H9 (cell line): ENCODE data around the gene ZSWIM5. TPM values are rescaled to one million over a fixed set of nuclear protein-coding genes. Genes with fewer than 3 reads are reported as not detected.

Experiments
- DNase-seq: peaks from one replicate; pipeline ENCODE4 v3.0.0-alpha.2; 2017
- H2AFZ ChIP-seq: one replicate; pipeline ENCODE4 v1.6.1; 2013; ENCODE audit warnings: mild to moderate bottlenecking, low read length, control low read depth, moderate library complexity
- H2AK5ac ChIP-seq: 2 replicates; pipeline ENCODE4 v1.6.1; 2013; ENCODE audit warnings: low read length, control low read depth, mixed read lengths; ENCODE audit not compliant: insufficient read length
- H2BK120ac ChIP-seq: one replicate; pipeline ENCODE4 v1.6.1; 2013; ENCODE audit warnings: low read depth, mild to moderate bottlenecking, low read length, control low read depth, inconsistent platforms; ENCODE audit not compliant: poor library complexity, severe bottlenecking
- H2BK12ac ChIP-seq: 2 replicates; pipeline ENCODE4 v1.6.1; 2013; ENCODE audit warnings: low read length, control low read depth, mixed read lengths, low read depth; ENCODE audit not compliant: insufficient read length
- H2BK15ac ChIP-seq: 2 replicates; pipeline ENCODE4 v1.6.1; 2013; ENCODE audit warnings: low read depth, low read length, control low read depth
- H2BK20ac ChIP-seq: one replicate; pipeline ENCODE4 v1.6.1; 2013; ENCODE audit warnings: low read depth, mild to moderate bottlenecking, low read length, control low read depth, inconsistent platforms; ENCODE audit not compliant: poor library complexity, severe bottlenecking
- H2BK5ac ChIP-seq: 2 replicates; pipeline ENCODE4 v1.6.1; 2013; ENCODE audit warnings: low read length, control low read depth, mixed read lengths; ENCODE audit not compliant: insufficient read length
- H3K14ac ChIP-seq: 2 replicates; pipeline ENCODE4 v1.6.1; 2013; ENCODE audit warnings: low read length, control low read depth; ENCODE audit not compliant: insufficient read depth
- H3K18ac ChIP-seq: 2 replicates; pipeline ENCODE4 v1.6.1; 2013; ENCODE audit warnings: low read depth, mild to moderate bottlenecking, mixed read lengths, low read length, control low read depth; ENCODE audit not compliant: insufficient read length
- H3K23ac ChIP-seq: 2 replicates; pipeline ENCODE4 v1.6.1; 2013; ENCODE audit warnings: low read length, control low read depth, mixed read lengths, low read depth; ENCODE audit not compliant: insufficient read length
- H3K23me2 ChIP-seq: 2 replicates; pipeline ENCODE4 v1.6.1; 2013; ENCODE audit warnings: low read depth, mild to moderate bottlenecking, mixed read lengths, low read length, control low read depth; ENCODE audit not compliant: insufficient read length, poor library complexity, severe bottlenecking
- H3K27ac ChIP-seq: 2 replicates; pipeline ENCODE4 v1.5.1; 2013; ENCODE audit warnings: low read length, control low read depth, mixed read lengths, low read depth; ENCODE audit not compliant: insufficient read length
- H3K27me3 ChIP-seq: 2 replicates; pipeline ENCODE4 v1.6.1; 2013; ENCODE audit warnings: low read length, control low read depth, inconsistent platforms; ENCODE audit not compliant: insufficient read depth
- H3K4ac ChIP-seq: 2 replicates; pipeline ENCODE4 v1.6.1; 2013; ENCODE audit warnings: low read depth, mild to moderate bottlenecking, control low read depth, inconsistent platforms, low read length, moderate library complexity
- H3K4me1 ChIP-seq: 2 replicates; pipeline ENCODE4 v1.6.1; 2013; ENCODE audit warnings: low read length, control low read depth, inconsistent platforms; ENCODE audit not compliant: insufficient read depth
- H3K4me2 ChIP-seq: 2 replicates; pipeline ENCODE4 v1.6.1; 2013; ENCODE audit warnings: low read length, control low read depth, mixed read lengths; ENCODE audit not compliant: insufficient read length, insufficient read depth
- H3K56ac ChIP-seq: 2 replicates; pipeline ENCODE4 v1.6.1; 2013; ENCODE audit warnings: low read depth, mild to moderate bottlenecking, mixed read lengths, low read length, control low read depth; ENCODE audit not compliant: insufficient read length
- H3K79me1 ChIP-seq: 2 replicates; pipeline ENCODE4 v1.6.1; 2013; ENCODE audit warnings: low read depth, mild to moderate bottlenecking, moderate library complexity, low read length, control low read depth, inconsistent platforms; ENCODE audit not compliant: insufficient read depth, poor library complexity, severe bottlenecking
- H3K79me2 ChIP-seq: 2 replicates; pipeline ENCODE4 v1.6.1; 2013; ENCODE audit warnings: low read length, control low read depth, inconsistent platforms; ENCODE audit not compliant: insufficient read depth
- H3K9ac ChIP-seq: 2 replicates; pipeline ENCODE4 v1.6.1; 2013; ENCODE audit warnings: low read length, control low read depth, mixed read lengths; ENCODE audit not compliant: insufficient read length; ENCODE audit errors: extremely low read depth
- H3K9me3 ChIP-seq: one replicate; pipeline ENCODE4 v1.6.1; 2013; ENCODE audit warnings: low read depth, low read length, inconsistent platforms; ENCODE audit not compliant: control insufficient read depth
- H3T11ph ChIP-seq: one replicate; pipeline ENCODE4 v1.6.1; 2013; ENCODE audit warnings: mild to moderate bottlenecking, low read length, control low read depth, inconsistent platforms
- H4K20me1 ChIP-seq: one replicate; pipeline ENCODE4 v1.6.1; 2013; ENCODE audit not compliant: control insufficient read depth, insufficient read length, insufficient read depth
- H4K5ac ChIP-seq: 2 replicates; pipeline ENCODE4 v1.6.1; 2013; ENCODE audit warnings: low read depth, mild to moderate bottlenecking, mixed read lengths, low read length, control low read depth; ENCODE audit not compliant: insufficient read length
- H4K8ac ChIP-seq: replicated peaks from 2 replicates; pipeline ENCODE4 v1.6.1; 2013; ENCODE audit warnings: low read length, control low read depth, mixed read lengths, low read depth; ENCODE audit not compliant: insufficient read length
- H4K91ac ChIP-seq: 2 replicates; pipeline ENCODE4 v1.6.1; 2013; ENCODE audit warnings: low read depth, mild to moderate bottlenecking, moderate library complexity, mixed read lengths, low read length, control low read depth; ENCODE audit not compliant: insufficient read length
- H3K27ac Mint-ChIP-seq, 3 experiments: 2 replicates in 2 of 3; 3 replicates in 1 of 3; pipeline ENCODE4 v1.8.0; 2020 to 2021; ENCODE audit warnings: mixed read lengths in 3 of 3, mild to moderate bottlenecking in 1 of 3, moderate library complexity in 1 of 3
- H3K27me3 Mint-ChIP-seq: 2 replicates; pipeline ENCODE4 v1.8.0; 2021; ENCODE audit warnings: low read depth, mild to moderate bottlenecking, moderate library complexity, mixed read lengths
- H3K36me3 Mint-ChIP-seq, 3 experiments: 2 replicates in 2 of 3; 3 replicates in 1 of 3; pipeline ENCODE4 v1.8.0; 2020 to 2021; ENCODE audit warnings: low read depth in 3 of 3, mixed read lengths in 3 of 3; ENCODE audit not compliant: insufficient read depth in 1 of 3
- H3K4me1 Mint-ChIP-seq, 2 experiments: 2 replicates each; pipeline ENCODE4 v1.8.0; 2020; ENCODE audit warnings: mixed read lengths in 2 of 2
- H3K4me3 Mint-ChIP-seq, 2 experiments: 2 replicates in 1 of 2; 3 replicates in 1 of 2; pipeline ENCODE4 v1.8.0; 2020 to 2021; ENCODE audit warnings: mild to moderate bottlenecking in 2 of 2, mixed read lengths in 2 of 2, moderate library complexity in 1 of 2
- H3K9me3 Mint-ChIP-seq, 2 experiments: 2 replicates in 1 of 2; 3 replicates in 1 of 2; pipeline ENCODE4 v1.8.0; 2020; ENCODE audit warnings: mild to moderate bottlenecking in 2 of 2, mixed read lengths in 2 of 2, moderate library complexity in 1 of 2
- WGBS: extraction: QIAGEN DNeasy Blood & Tissue Kit; methylation state at CpG from one replicate; pipeline ENCODE4 v1.1.7; 2013; ENCODE audit warnings: missing lambda C conversion rate, low lambda C conversion rate, mixed read lengths; ENCODE audit not compliant: insufficient read length; ENCODE audit errors: extremely low coverage; 5-methylcytosine and 5-hydroxymethylcytosine counted together
- total RNA-seq: library from RNA; stranded (reverse); gene quantifications from 2 replicates; pipeline ENCODE4 v1.2.1, GENCODE V29; 2021
- TF ChIP-seq, protein P1 (sequence below): fragments of 200-600 bp; sonication (generic); conservative IDR thresholded peaks from 3 replicates; pipeline ENCODE4 v1.8.0; 2021; ENCODE audit warnings: antibody characterized with exemption, mild to moderate bottlenecking

ZSWIM5 gene
- total RNA-seq, 1 experiment from 2014 or later, result 3.5 TPM

DNA sequence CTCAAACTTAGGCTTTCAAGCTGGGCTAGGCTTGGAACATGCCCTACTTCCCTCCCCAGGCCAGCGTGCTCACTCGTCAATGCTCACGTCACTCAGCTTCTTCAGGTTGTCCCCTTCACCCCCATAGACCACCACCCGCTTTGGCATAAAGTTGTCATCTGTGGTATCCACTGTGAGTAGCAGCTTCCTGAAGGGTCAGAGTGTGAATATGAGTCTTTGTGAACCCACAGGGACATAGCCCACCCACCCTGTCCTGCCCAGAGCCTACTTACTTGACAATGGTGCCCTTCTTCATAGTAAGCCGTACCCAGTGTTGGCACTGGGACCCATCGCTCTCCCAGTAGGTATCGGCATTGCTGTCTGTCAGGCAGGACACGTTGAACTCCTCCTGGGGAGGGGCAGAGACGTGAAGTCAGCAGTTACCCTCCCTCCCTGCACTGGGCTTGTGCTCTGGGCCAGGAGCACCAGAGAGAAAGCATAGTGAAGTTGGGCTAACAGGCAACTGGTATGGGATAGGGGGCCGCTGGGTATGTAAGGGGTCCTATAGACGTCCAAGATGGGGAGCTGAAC, 197.0 kb downstream of the ZSWIM5 start:
- H3K9me3 Mint-ChIP-seq, result no peaks in the 10 kb centered on the region
- H3K27me3 Mint-ChIP-seq, result no peaks in the 10 kb centered on the region; the same call in 1 of the 2 replicates
- Histone ChIP-seq H2BK20ac (no peak overlapping the region), H3K9me3 (no peaks in the 10 kb centered on the region), H3K23ac (no peak overlapping the region), H2BK15ac (no peak overlapping the region), H4K20me1 (no peaks in the 10 kb centered on the region), H4K5ac (no peak overlapping the region), H3K79me2 (no peaks in the 10 kb centered on the region), H2AFZ (no peak overlapping the region), H3K4me1 (peaks cover 7% of the 10 kb centered on the region), H3K56ac (no peak overlapping the region), H3T11ph (no peak overlapping the region), H3K14ac (no peak overlapping the region), H3K27me3 (no peaks in the 10 kb centered on the region), H2BK120ac (no peak overlapping the region), H2AK5ac (no peak overlapping the region), H3K4me2 (no peak overlapping the region), H4K8ac (no peak overlapping the region), H3K18ac (no peak overlapping the region), H4K91ac (no peak overlapping the region), H3K79me1 (no peaks in the 10 kb centered on the region), H3K27ac (no peak overlapping the region), H3K4ac (no peak overlapping the region), H2BK12ac (no peak overlapping the region), H2BK5ac (no peak overlapping the region), H3K9ac (no peak overlapping the region), H3K23me2 (peaks cover 19% of the 10 kb centered on the region)
- peak overlapping the region; percentile 65 to 87 for H3K4me3 Mint-ChIP-seq
- H3K4me1 Mint-ChIP-seq, result peaks cover 24 to 25% of the 10 kb centered on the region in 2 experiments
- DNase-seq, result no peak
- H3K27ac Mint-ChIP-seq, result no peak overlapping the region
- H3K36me3 Mint-ChIP-seq, result peaks cover 3 to 61% (median 37%) of the 10 kb centered on the region in 3 experiments
- WGBS, result no CpG with 5 or more reads among the region's 11 CpGs
- TF ChIP-seq, protein P1, sequence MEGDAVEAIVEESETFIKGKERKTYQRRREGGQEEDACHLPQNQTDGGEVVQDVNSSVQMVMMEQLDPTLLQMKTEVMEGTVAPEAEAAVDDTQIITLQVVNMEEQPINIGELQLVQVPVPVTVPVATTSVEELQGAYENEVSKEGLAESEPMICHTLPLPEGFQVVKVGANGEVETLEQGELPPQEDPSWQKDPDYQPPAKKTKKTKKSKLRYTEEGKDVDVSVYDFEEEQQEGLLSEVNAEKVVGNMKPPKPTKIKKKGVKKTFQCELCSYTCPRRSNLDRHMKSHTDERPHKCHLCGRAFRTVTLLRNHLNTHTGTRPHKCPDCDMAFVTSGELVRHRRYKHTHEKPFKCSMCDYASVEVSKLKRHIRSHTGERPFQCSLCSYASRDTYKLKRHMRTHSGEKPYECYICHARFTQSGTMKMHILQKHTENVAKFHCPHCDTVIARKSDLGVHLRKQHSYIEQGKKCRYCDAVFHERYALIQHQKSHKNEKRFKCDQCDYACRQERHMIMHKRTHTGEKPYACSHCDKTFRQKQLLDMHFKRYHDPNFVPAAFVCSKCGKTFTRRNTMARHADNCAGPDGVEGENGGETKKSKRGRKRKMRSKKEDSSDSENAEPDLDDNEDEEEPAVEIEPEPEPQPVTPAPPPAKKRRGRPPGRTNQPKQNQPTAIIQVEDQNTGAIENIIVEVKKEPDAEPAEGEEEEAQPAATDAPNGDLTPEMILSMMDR, result no peak
